Smooth muscle cell (in vitro differentiated cells): ENCODE results near the gene VWF. TPM values are rescaled to one million over a fixed set of nuclear protein-coding genes. Genes with fewer than 3 reads are reported as not detected.

Source experiments
- DNase-seq: peaks from one replicate; lab custom pipeline; 2025; ENCODE audit not compliant: unreplicated experiment; lab: John Stamatoyannopoulos, UW
- H2AFZ ChIP-seq: fragments of 200-600 bp; sonication (generic); 2 replicates; pipeline ENCODE4 v1.6.0; 2016; ENCODE audit warnings: antibody characterized with exemption, low read depth, mild to moderate bottlenecking
- H3F3A ChIP-seq: fragments of 200-600 bp; sonication (generic); 2 replicates; pipeline ENCODE4 v1.6.0; 2017; ENCODE audit warnings: antibody characterized with exemption, low read depth
- H3K27ac ChIP-seq: fragments of 200-600 bp; sonication (generic); 2 replicates; pipeline ENCODE4 v1.5.1; 2016; ENCODE audit warnings: low read depth, mild to moderate bottlenecking
- H3K27me3 ChIP-seq: fragments of 200-600 bp; sonication (generic); 2 replicates; pipeline ENCODE4 v1.6.1; 2016; ENCODE audit warnings: low read depth, mild to moderate bottlenecking
- H3K36me3 ChIP-seq: fragments of 200-600 bp; sonication (generic); 2 replicates; pipeline ENCODE4 v1.5.1; 2016; ENCODE audit warnings: low read depth
- H3K4me1 ChIP-seq: fragments of 200-600 bp; sonication (generic); 2 replicates; pipeline ENCODE4 v1.5.1; 2016; ENCODE audit warnings: low read depth
- H3K4me2 ChIP-seq: fragments of 200-600 bp; sonication (generic); 2 replicates; pipeline ENCODE4 v1.6.0; 2016; ENCODE audit warnings: mild to moderate bottlenecking
- H3K4me3 ChIP-seq: fragments of 200-600 bp; sonication (generic); 2 replicates; pipeline ENCODE4 v1.5.1; 2016; ENCODE audit warnings: mild to moderate bottlenecking
- H3K79me2 ChIP-seq: fragments of 200-600 bp; sonication (generic); 2 replicates; pipeline ENCODE4 v1.6.0; 2016; ENCODE audit warnings: low read depth, mild to moderate bottlenecking
- H3K9ac ChIP-seq: fragments of 200-600 bp; sonication (generic); 2 replicates; pipeline ENCODE4 v1.6.0; 2016; ENCODE audit warnings: low read depth
- H3K9me3 ChIP-seq: fragments of 200-600 bp; sonication (generic); replicated peaks from 2 replicates; pipeline ENCODE4 v1.5.1; 2016; ENCODE audit warnings: low read depth
- H4K20me1 ChIP-seq: fragments of 200-600 bp; sonication (generic); 2 replicates; pipeline ENCODE4 v1.6.0; 2016; ENCODE audit warnings: low read depth
- CTCF ChIP-seq: fragments of 200-600 bp; sonication (generic); IDR thresholded peaks from 2 replicates; pipeline ENCODE4 v1.5.1; 2017; ENCODE audit warnings: borderline replicate concordance, mild to moderate bottlenecking, antibody characterized with exemption; ENCODE audit not compliant: insufficient read depth, poor library complexity, severe bottlenecking
- WGBS: methylation state at CpG from one replicate; pipeline ENCODE4 v1.1.7; 2016; ENCODE audit warnings: low lambda C conversion rate; 5-methylcytosine and 5-hydroxymethylcytosine counted together
- polyA plus RNA-seq: library from polyadenylated mRNA; unstranded; fragments of >200 nt; fragmentation: Nextera tagmentation; extraction: Ambion mirVana; gene quantifications from 2 replicates; pipeline ENCODE4 v1.2.1, GENCODE V29; 2016
- total RNA-seq: library from RNA; depleted of rRNA; stranded (reverse); fragments of >200 nt; gene quantifications from 2 replicates; pipeline ENCODE4 v1.2.3, GENCODE V29; 2014

Gene VWF
- total and polyA plus RNA-seq, 2 experiments from 2014 or later = 0.19 TPM; not detected in 1

- no peak for TF ChIP-seq CTCF
- Histone ChIP-seq H3K79me2 (no peaks in the 10 kb centered on the region), H3K4me1 (no peaks in the 10 kb centered on the region), H3K36me3 (no peaks in the 10 kb centered on the region), H3K9me3 (no peaks in the 10 kb centered on the region), H3K4me2 (no peak overlapping the region), H3K27me3 (peaks cover 30% of the 10 kb centered on the region), H3F3A (no peaks in the 10 kb centered on the region), H4K20me1 (no peaks in the 10 kb centered on the region), H2AFZ (no peak overlapping the region), H3K4me3 (no peak overlapping the region), H3K9ac (no peak overlapping the region), H3K27ac (no peak overlapping the region)
- 98% methylated on average over 2 of the region's 2 CpGs for WGBS
- no peak for DNase-seq
These were observed 221.7 kb downstream of the VWF start for GRCh38 chr12:5902736-5903135.

DNA sequence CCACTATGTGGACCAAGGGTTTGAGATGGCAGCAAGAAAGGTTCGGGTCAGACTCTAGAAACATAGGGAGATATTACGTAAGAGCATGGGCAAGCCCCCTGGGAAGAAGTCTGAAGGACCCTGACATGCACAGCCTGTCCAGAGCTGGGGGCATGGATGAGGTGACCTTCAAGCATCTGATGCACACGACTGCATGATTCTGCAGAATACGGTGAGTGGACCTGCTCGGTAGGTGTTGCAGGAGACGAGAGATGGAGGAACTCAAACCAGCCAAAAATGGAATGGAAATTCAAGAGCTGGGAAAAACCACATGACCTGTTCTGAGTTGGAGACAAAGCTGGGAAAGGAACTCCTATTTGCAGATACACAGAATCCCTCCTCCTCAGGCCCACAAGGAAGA is 223.1 kb downstream of the VWF start:
- no peak overlapping the region for H3K4me2 ChIP-seq
- H3K9me3 ChIP-seq = no peaks in the 10 kb centered on the region
- no peaks in the 10 kb centered on the region for H4K20me1 ChIP-seq
- no peak for TF ChIP-seq CTCF
- no peak overlapping the region for H3K27ac ChIP-seq
- H3K36me3 ChIP-seq = no peaks in the 10 kb centered on the region
- no peaks in the 10 kb centered on the region for H3K79me2 ChIP-seq
- H3F3A ChIP-seq = no peaks in the 10 kb centered on the region
- no peak overlapping the region for H3K4me3 ChIP-seq
- no peak overlapping the region for H2AFZ ChIP-seq
- no peaks in the 10 kb centered on the region for H3K4me1 ChIP-seq
- WGBS = 95% methylated on average over 6 of the region's 6 CpGs
- no peak for DNase-seq
- peaks cover 33% of the 10 kb centered on the region for H3K27me3 ChIP-seq
- H3K9ac ChIP-seq = no peak overlapping the region

GRCh38 chr12:5900533-5901205 is 223.8 kb downstream of the VWF start:
- TF ChIP-seq CTCF = no peak
- no peak overlapping the region for H3K9ac ChIP-seq
- H3K36me3 ChIP-seq = no peaks in the 10 kb centered on the region
- H2AFZ ChIP-seq = no peak overlapping the region
- H3K4me2 ChIP-seq = no peak overlapping the region
- H3K79me2 ChIP-seq = no peaks in the 10 kb centered on the region
- H3K27ac ChIP-seq = no peak overlapping the region
- H3K9me3 ChIP-seq = no peaks in the 10 kb centered on the region
- 74% methylated on average over 15 of the region's 15 CpGs for WGBS
- no peaks in the 10 kb centered on the region for H3K4me1 ChIP-seq
- H3K27me3 ChIP-seq = peaks cover 32% of the 10 kb centered on the region
- H3F3A ChIP-seq = no peaks in the 10 kb centered on the region
- no peak overlapping the region for H3K4me3 ChIP-seq
- DNase-seq = no peak
- no peaks in the 10 kb centered on the region for H4K20me1 ChIP-seq

GRCh38 chr12:5900076-5900475 is 224.4 kb downstream of the VWF start:
- Histone ChIP-seq H3K27me3 (peaks cover 28% of the 10 kb centered on the region), H3K36me3 (no peaks in the 10 kb centered on the region), H3K4me3 (no peak overlapping the region), H2AFZ (no peak overlapping the region), H3F3A (no peaks in the 10 kb centered on the region), H3K9me3 (no peaks in the 10 kb centered on the region), H4K20me1 (no peaks in the 10 kb centered on the region), H3K9ac (no peak overlapping the region), H3K4me1 (no peaks in the 10 kb centered on the region), H3K4me2 (no peak overlapping the region), H3K27ac (no peak overlapping the region), H3K79me2 (no peaks in the 10 kb centered on the region)
- DNase-seq = no peak
- WGBS = 86% methylated on average over 4 of the region's 4 CpGs
- no peak for TF ChIP-seq CTCF
